ENCODE data around the gene UGGT2.

DNA sequence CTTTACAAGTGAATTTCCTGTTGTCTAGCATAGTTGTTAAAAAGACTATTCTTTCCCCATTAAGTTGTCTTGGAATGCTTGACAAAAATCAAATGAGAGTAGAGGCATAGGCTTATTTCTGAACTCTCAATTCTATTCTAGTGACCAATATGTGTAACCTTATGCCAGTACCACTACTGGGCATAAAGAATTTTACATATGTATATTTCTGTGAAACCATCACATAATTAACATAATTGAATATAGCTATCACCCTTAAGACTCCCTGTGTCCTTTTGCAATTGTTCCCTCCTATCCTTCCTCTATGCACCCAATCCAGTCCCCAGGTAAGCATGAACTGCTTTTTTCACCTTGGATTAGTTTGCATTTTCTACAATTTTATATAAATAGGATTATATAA is 211.3 kb downstream of the UGGT2 start:
- TF ChIP-seq, protein P1, sequence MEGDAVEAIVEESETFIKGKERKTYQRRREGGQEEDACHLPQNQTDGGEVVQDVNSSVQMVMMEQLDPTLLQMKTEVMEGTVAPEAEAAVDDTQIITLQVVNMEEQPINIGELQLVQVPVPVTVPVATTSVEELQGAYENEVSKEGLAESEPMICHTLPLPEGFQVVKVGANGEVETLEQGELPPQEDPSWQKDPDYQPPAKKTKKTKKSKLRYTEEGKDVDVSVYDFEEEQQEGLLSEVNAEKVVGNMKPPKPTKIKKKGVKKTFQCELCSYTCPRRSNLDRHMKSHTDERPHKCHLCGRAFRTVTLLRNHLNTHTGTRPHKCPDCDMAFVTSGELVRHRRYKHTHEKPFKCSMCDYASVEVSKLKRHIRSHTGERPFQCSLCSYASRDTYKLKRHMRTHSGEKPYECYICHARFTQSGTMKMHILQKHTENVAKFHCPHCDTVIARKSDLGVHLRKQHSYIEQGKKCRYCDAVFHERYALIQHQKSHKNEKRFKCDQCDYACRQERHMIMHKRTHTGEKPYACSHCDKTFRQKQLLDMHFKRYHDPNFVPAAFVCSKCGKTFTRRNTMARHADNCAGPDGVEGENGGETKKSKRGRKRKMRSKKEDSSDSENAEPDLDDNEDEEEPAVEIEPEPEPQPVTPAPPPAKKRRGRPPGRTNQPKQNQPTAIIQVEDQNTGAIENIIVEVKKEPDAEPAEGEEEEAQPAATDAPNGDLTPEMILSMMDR (IDR thresholded peaks at IDR 0.05), result no peak
- no peak for TF ChIP-seq POLR2A (IDR thresholded peaks at IDR 0.05)

Measured in lower leg skin (tissue), 3 donors.